ENCODE results near the gene PKP4.

The PKP4 gene

DNA sequence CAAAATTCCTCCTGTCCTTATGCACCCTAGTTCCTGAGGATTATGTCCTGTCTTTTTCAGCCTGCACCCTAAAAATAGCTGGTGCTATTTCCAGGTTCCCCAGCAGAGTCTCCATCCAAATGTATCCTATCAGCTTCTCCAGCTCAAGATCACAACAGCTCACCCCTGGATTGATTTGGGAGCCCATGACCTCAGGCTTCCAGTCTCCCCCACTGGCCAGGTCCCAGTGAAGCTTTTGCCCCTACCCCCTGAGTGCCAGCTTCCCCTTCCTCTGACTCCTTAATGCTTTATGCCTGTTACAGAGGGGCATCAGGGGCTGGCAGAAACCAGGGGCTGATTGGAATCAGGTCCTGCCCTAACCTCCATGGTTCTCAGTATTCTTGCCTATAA is 261.4 kb downstream of the PKP4 start:
- no peak for DNase-seq

DNA sequence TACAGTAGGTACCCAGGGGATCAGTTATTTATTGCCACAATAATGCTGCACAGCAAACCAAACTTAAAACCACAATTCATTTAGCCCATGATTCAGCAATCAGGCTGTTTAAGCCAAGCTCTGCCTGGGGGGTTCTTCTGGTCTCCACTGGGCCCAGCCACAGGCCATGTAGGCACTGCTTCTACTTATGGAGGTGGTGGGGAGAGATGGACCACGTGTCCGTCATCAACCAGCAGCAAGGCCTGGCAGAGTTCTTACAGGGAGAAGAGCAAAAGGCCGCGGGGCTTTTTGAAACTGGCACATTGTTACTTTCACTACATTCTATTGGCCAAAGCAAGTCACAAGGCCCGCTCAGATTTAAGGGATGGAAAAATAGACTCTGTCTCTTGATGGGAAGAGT is 262.1 kb downstream of the PKP4 start:
- DNase-seq: no peak

DNA sequence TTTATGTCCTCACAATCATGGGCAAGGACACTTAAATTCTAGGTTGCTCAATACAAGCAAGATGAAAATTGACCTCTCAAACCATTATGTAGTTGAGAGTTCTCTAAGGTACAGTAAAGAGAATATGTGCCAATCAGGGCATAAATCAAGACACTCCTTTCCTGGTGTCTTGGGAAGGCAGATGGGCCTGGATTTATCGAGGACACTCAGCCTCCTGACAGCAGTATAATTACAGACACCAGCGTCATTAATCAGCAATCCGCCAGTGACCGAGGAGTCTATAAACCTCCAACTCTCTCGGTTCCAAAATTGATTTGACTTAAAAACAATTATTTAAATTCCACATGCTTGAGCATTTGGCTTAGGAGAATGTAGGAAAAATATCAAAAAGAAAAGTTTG is 262.7 kb downstream of the PKP4 start:
- DNase-seq: no peak

DNA sequence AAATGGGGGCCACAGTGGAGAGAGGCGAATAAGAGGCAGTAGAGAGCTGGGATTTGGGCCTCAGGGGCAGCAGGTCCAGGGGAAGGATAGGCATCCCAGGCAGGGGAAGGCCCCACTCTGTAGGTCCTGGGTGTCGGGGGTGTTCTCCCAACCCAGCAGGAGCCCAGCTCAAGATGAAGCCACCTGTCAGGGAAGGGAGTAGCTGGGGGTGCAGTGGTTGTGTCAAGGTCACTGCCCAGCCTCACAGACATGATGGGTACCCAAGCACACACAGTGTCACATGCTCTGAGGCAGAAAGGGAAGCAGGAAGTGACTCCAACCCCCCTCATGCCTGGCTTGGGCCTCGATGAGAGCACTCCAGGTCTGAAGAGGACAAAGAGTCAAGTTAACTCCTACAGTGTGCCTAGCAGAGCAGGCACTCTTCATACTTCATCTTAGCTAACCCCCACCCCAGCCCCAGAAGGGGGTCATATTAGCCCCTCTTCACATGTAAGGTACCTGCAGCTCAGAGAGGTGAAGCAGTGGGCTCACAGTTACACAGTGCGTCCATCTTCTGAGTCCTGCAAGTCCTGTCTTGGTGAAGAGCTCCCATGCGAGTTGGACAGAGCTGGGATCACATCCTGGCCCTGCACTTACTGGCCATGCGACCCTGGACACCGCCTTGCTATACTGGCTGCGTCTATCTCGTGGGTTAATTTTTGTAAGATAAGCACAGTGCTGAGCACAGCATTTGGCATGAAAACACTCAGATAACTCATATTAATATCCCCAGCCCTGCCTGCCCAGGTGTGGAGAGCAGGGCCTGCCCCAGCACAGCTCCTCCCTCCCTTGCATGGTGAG is 265.7 kb downstream of the PKP4 start:
- DNase-seq: peak in 1 of 14 donors; percentile 56

DNA sequence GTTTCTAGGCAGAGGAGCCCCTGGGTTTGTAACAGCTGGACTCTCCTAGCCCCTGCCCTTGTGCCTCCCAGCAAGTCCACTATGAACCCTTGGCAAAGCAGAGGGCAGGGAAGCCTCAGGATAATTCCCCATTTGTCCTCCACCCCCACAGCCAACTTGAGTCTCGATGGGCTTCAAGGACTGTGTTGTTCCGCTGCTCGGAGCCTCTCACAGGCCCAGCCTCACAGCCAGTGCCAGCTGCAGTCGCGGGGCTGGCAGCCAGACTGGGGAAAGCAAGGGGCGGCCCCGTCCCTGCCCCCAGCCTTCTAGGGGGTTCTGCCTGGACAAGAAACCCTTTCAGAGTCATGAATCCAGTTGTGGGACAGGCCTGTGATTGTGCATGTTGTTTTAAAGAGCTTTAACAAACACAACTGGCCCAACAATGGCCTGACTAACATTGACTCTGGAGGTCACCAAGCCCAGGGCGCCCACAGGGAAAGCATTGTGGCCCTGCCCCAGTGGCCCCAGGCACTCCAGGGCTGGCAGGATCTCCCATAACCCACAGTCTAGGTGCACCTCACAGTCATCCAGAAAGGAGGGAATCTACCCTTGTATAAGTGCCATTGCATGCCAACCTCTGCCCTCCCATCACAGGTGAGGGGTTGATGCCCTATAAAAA is 266.6 kb downstream of the PKP4 start:
- DNase-seq: peak in 13 of 14 donors; percentile 24 to 94 (median 88)

DNA sequence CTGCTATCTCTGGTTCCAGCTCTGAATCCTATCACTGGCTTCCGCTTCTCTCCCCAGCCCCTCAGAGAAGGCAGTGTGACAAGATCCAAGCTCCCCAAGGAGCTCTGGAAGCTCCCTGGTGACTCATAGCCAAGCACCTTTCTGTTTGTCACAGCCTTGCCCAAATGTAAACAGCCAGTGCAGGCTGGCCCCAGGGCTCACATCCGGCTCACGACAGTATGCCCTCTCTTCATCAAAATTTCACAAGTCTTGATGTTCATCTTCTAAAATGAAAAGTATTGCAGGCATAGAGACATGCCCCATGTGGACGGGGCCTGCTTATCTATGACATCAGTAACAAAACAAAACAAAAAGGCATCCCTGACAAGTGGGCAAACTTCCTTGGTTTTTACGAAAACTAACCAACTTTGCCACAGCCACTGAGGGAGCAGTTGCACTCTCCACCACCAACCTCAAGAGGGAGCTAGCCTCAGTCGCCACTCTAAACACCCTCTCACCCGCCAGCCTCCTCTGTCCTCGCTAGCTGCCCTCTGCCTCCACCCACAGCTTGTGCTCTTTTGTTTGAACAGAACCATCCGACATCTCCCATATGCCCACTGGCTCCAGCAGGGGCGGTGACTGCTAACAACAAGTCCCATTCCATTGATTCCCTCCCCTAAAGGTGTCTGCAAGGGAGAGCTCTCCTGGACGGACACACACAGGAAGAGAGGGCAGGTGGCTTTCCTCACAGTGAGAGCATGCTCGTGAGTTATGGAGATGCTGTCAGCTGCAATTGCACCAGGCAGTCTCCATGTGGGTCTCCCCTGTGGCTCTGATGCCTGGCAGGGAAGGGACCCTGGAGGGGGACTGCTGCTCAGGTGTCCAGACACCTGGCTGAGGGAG is 267.4 kb downstream of the PKP4 start:
- peak in 6 of 14 donors; percentile 26 to 58 (median 38) for DNase-seq

DNA sequence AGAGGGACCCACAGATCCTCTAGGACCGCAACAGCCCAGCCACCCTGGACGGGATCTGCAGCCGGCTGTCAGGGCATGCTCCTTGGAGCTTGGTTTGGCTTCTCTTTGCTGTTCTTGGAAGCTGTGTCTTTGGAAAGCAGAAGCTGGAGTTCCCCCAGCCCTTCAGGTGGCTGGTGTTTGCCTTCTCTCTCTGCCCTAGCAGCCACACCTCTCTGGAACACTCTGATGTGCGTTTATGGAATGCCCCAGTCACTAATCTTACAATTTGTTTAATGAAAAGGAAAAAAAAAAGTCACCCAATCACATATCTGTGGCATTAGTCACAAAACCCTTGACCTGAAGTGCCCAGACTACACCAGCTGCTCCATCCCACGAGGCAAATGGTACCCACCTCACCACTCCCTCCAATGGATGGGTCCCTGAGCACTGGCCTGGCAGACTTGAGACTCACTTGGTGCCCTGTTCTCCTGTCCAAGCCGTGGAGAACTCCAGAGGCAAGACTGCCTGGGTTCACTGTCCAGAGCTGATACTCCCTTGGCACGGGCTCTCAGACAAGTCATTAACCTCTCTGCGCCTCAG is 268.1 kb downstream of the PKP4 start:
- DNase-seq: peak in 1 of 14 donors; percentile 23

DNA sequence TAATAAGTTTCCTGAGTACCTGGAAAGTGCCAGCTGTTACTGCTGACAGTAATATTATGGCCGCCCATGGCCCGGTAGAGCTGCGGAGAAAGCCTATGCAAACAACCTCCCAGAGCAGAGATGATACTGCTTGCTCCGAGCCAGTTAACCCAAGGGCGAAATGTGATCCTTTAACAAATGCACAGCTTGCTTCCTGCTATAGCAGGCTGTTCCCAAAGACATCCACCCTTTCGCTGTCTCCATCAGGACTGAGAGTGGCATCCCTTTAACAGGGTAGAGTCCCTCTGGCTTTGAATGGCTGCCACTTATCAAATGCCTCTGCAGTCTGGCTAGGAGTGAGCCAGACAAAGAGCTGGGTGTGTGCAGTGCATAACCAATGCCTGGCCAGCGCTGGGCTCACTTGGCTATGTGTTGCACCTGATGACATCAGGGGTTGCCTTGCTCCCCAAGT is 268.7 kb downstream of the PKP4 start:
- DNase-seq: peak in 6 of 14 donors; percentile 11 to 37 (median 17)

DNA sequence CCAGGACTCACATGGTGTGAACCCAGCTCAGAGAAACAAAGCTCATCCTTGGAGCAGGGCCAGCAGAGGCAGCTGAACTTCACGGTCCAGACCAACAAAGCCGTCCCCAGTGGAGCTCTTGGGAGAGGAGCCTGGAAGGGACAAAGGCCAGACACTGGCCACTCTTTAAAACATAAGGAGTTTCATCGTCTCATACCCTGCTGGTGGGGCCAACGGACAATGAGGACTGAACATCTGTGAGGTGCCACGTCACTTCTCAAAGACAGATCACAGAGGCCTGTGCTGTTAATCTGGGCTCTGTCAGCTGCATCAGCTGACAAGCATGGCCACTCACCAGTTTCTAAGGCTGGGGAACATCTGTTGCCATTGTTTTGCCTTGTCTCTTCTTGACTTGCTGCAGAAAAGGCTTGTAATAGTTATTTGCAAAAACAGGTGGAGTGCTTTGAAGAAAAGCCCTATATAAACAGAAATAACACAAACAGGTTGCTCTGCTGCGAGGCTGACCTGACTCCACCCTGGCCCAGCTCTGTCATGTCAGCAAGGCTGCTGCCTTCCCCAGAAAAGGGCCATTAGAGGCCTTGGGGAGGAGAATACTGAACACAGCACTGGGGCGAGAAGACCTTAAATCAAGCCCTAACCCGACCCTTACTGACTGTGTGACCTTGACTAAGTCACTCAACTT is 270.3 kb downstream of the PKP4 start:
- DNase-seq: peak in 12 of 14 donors; percentile 23 to 96 (median 75)

DNA sequence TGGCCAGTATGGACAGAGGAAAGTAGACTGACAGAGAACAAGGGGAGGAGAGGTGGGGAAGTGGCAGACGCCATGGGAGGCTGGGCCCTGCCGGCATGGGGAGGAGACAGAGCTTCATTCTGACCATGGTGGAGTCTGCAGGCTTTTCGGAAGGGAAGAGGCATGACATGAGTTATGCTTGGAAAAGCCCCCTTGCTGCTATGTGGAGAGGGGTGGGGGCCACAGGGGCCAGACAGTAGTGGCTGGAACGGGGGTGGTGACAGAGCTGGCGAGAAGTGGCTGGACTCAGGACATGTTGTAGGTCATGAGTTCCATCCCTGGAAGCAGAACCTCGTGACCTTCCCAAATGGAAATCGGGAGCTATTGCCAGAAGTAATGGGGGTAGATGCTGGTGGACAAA is 271.7 kb downstream of the PKP4 start:
- no peak for DNase-seq

DNA sequence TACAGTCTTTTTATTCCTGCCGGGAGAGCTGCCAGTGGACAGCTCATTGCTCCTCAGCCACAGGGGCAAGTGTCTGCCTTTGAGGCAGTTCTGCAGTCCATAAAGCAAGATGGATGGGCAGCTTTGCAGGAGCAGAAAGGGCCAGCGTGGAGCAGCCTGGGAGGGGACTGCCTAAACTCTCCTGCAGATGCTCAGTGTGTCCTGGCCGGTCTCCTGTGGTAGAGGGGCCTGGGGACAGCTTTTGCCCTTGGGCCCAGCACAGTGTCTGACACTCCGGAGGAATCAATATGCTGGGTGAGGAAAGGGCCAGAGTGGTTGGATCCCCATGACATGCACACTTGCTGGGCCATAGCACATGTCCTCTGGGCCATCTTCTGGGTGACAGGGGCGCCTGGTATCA is 272.7 kb downstream of the PKP4 start:
- peak in 1 of 14 donors; percentile 7 for DNase-seq

DNA sequence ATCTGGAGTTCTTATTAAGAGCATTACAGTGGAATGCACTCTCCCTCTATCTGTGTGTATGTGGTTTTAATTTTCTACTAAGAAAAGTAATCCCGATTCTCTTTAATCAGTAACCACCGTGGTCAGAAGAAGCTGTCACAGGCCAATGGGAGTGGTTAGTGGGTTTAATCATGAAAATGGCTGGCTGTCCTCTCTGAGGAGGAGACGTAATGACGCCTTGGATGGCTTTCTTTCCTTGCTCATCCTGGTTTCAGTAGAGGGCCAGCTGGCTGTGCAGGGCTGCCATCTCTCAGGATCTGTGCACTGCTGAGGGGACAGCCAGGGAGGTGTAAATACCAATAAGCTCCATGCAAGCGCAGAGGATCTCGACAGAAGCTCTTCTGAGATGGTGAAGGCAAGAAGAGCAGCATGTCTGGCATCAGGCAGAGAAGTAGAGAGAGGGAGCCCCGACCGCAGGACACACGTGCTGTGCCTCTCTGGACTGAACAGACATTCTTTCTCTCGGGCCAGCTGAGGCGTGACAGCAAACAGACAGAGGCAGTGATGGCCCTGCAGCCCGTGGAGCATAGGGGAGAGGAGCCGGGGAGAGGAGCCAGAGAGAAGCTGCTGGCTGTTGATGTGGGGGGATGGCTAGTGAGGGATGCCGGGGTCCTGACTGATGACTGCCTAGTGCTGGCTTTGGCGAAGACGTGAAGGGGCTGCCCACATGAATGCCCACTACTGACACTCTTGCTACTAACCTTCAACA is 273.3 kb downstream of the PKP4 start:
- peak in 8 of 14 donors; percentile 15 to 57 (median 36) for DNase-seq

DNA sequence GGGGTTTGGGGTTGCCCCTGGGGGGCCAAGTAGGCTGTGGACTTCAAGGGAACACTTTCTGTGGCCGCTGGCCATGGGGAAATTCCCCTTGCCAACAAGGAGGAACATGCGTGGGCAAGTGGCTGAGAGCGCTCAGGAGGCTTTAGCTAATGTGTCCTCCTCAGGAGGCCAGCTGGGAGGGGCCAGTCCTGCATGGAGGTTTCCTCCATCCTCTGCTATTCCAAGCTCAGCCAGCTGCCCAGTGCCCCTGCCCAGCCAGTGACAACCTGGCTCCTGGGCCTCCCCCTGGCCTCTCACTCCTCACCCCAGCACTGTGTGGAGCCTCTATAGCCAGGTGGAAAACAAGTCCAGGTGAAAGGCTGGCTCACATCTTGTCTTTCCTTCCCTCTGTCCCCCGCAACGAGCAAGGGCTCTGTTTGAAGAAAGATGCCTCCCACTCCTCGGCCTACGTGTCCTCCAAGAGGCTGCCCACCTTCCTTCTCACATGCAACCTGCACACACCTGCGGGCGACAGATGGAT is 273.9 kb downstream of the PKP4 start:
- peak in 1 of 14 donors; percentile 14 for DNase-seq

DNA sequence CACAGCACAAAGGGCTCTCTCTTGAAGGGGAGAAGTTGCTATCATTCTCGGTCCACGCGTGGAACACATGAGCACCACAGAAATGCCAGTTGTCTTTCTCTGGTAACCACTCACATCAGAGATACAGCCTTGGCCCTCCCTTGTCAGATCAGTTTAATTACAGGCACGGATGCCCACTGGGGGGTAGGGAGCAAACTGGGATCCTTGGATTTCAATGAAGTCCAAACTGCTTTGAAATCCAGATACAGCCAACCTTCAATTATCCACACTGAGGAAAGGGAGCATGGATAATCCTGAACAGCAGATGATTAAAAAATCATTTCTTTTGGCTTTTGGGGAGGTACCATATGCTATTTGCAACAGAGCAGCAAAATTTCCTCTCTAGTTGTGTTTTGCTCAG is 274.6 kb downstream of the PKP4 start:
- DNase-seq: peak in 1 of 14 donors; percentile 32

All from C1 segment of cervical spinal cord (tissue), 14 donors.